IMR-90 (cell line): ENCODE results near the gene PAK6. TPM values are rescaled to one million over a fixed set of nuclear protein-coding genes. Genes with fewer than 3 reads are reported as not detected.
A peak's percentile ranks its signal among the peaks of the same experiment; 100 is the strongest.

Experiments
- ATAC-seq: fragments of 200-7000 bp; cut with Tn5 transposase; 2 replicates; pipeline ENCODE4 v1.9.1; 2020; ENCODE audit warnings: low read depth, mild to moderate bottlenecking, moderate library complexity
- BruUV-seq: library from RNA; stranded (reverse); fragments of 400-500 nt; replicated peaks from 2 replicates; lab custom pipeline; 2021; lab: Mats Ljungman, UMichigan
- CTCF ChIA-PET: fragments of 300-600 bp; formaldehyde crosslinking; extraction: SDS; loops from one replicate; lab custom pipeline; 2021; ENCODE audit warnings: antibody characterized with exemption; lab: Yijun Ruan, JAX
- POLR2A ChIA-PET: fragments of 300-600 bp; sonication (Branson Sonifier 250); formaldehyde crosslinking; loops from one replicate; lab custom pipeline; 2022; ENCODE audit warnings: antibody characterized with exemption; ENCODE audit not compliant: unreplicated experiment; lab: Charles Lee
- DNase-seq: peaks from one replicate; pipeline ENCODE4 v3.0.0; 2013
- H2AFZ ChIP-seq: replicated peaks from 2 replicates; pipeline ENCODE3; 2013; ENCODE audit warnings: low read length, mild to moderate bottlenecking; ENCODE audit not compliant: poor library complexity
- H2AK5ac ChIP-seq: 2 replicates; pipeline ENCODE4 v1.6.1; 2013; ENCODE audit warnings: low read depth, low read length, inconsistent platforms
- H2AK9ac ChIP-seq: replicated peaks from 2 replicates; pipeline ENCODE3; 2013; ENCODE audit warnings: mild to moderate bottlenecking, low read depth, low read length, moderate library complexity; ENCODE audit not compliant: poor library complexity
- H2BK120ac ChIP-seq: 2 replicates; pipeline ENCODE4 v1.6.1; 2013; ENCODE audit warnings: low read depth, low read length, inconsistent platforms
- H2BK15ac ChIP-seq: 3 replicates; pipeline ENCODE4 v1.6.1; 2013; ENCODE audit warnings: low read depth, low read length, inconsistent platforms
- H2BK20ac ChIP-seq: 2 replicates; pipeline ENCODE4 v1.6.1; 2013; ENCODE audit warnings: low read depth, mild to moderate bottlenecking, inconsistent platforms, low read length, moderate library complexity
- H2BK5ac ChIP-seq: 2 replicates; pipeline ENCODE4 v1.6.1; 2013; ENCODE audit warnings: mild to moderate bottlenecking, low read depth, low read length, inconsistent platforms; ENCODE audit not compliant: poor library complexity, severe bottlenecking
- H3K14ac ChIP-seq: replicated peaks from 2 replicates; pipeline ENCODE4 v1.6.1; 2013; ENCODE audit warnings: low read depth, low read length, inconsistent platforms
- H3K18ac ChIP-seq: 2 replicates; pipeline ENCODE4 v1.6.1; 2013; ENCODE audit warnings: low read depth, low read length, control low read depth
- H3K23ac ChIP-seq: 2 replicates; pipeline ENCODE4 v1.6.1; 2013; ENCODE audit warnings: low read depth, low read length, inconsistent platforms
- H3K27ac ChIP-seq: 2 replicates; pipeline ENCODE4 v1.5.1; 2013; ENCODE audit warnings: mild to moderate bottlenecking, control low read depth, low read length; ENCODE audit not compliant: insufficient read depth
- H3K27me3 ChIP-seq: 2 replicates; pipeline ENCODE4 v1.6.1; 2013; ENCODE audit warnings: low read length; ENCODE audit not compliant: control insufficient read depth, insufficient read depth
- H3K36me3 ChIP-seq: 2 replicates; pipeline ENCODE4 v1.6.1; 2013; ENCODE audit warnings: low read length, mixed read lengths; ENCODE audit not compliant: control insufficient read depth, insufficient read depth
- H3K4ac ChIP-seq: 2 replicates; pipeline ENCODE4 v1.6.1; 2013; ENCODE audit warnings: low read depth, low read length, inconsistent platforms
- H3K4me1 ChIP-seq: 2 replicates; pipeline ENCODE4 v1.6.1; 2013; ENCODE audit warnings: low read length, mixed read lengths; ENCODE audit not compliant: control insufficient read depth, insufficient read depth
- H3K4me2 ChIP-seq: 2 replicates; pipeline ENCODE4 v1.6.1; 2013; ENCODE audit warnings: low read depth, mild to moderate bottlenecking, control low read depth, low read length, moderate library complexity
- H3K4me3 ChIP-seq: 2 replicates; pipeline ENCODE4 v1.5.1; 2013; ENCODE audit warnings: low read depth, mild to moderate bottlenecking, control low read depth, low read length, moderate library complexity; ENCODE audit not compliant: insufficient read depth
- H3K56ac ChIP-seq: 2 replicates; pipeline ENCODE4 v1.6.1; 2013; ENCODE audit warnings: low read length, inconsistent platforms; ENCODE audit not compliant: insufficient read depth; ENCODE audit errors: extremely low read depth
- H3K79me1 ChIP-seq, 2 experiments: 2 replicates each; pipeline ENCODE4 v1.6.1; 2013; ENCODE audit warnings: low read length in 2 of 2, inconsistent platforms in 1 of 2, low read depth in 1 of 2
- H3K9ac ChIP-seq: 2 replicates; pipeline ENCODE4 v1.6.1; 2013; ENCODE audit warnings: low read depth, low read length, control low read depth
- H3K9me1 ChIP-seq: 2 replicates; pipeline ENCODE4 v1.6.1; 2013; ENCODE audit warnings: low read length, inconsistent platforms; ENCODE audit not compliant: insufficient read depth
- H3K9me3 ChIP-seq: 2 replicates; pipeline ENCODE4 v1.6.1; 2013; ENCODE audit warnings: low read length; ENCODE audit not compliant: control insufficient read depth, insufficient read depth
- H4K20me1 ChIP-seq: 2 replicates; pipeline ENCODE4 v1.6.1; 2013; ENCODE audit warnings: low read length, inconsistent platforms; ENCODE audit not compliant: insufficient read depth
- H4K5ac ChIP-seq: 2 replicates; pipeline ENCODE4 v1.6.1; 2013; ENCODE audit warnings: mild to moderate bottlenecking, low read depth, low read length, control low read depth
- H4K8ac ChIP-seq, 2 experiments: 2 replicates each; pipeline ENCODE4 v1.6.1; 2013; ENCODE audit warnings: low read depth in 2 of 2, low read length in 2 of 2, control low read depth in 1 of 2, inconsistent platforms in 1 of 2
- H4K91ac ChIP-seq: 2 replicates; pipeline ENCODE4 v1.6.1; 2013; ENCODE audit warnings: low read depth, low read length, inconsistent platforms; ENCODE audit not compliant: insufficient read depth
- BHLHE40 ChIP-seq: fragments of 150-350 bp; IDR thresholded peaks from 2 replicates; pipeline ENCODE4 v1.6.1; 2016; ENCODE audit warnings: mild to moderate bottlenecking, low read depth, low read length
- CEBPB ChIP-seq: IDR thresholded peaks from 2 replicates; pipeline ENCODE4 v1.6.1; 2012; ENCODE audit warnings: low read depth, low read length, improper control_type of control experiment
- CHD1 ChIP-seq: IDR thresholded peaks from 2 replicates; pipeline ENCODE4 v1.6.1; 2012; ENCODE audit warnings: low read depth, low read length, improper control_type of control experiment
- MAFK ChIP-seq: IDR thresholded peaks from 2 replicates; pipeline ENCODE4 v1.6.1; 2012; ENCODE audit warnings: low read depth, low read length, improper control_type of control experiment
- MAZ ChIP-seq: IDR thresholded peaks from 2 replicates; pipeline ENCODE4 v1.6.1; 2012; ENCODE audit warnings: low read depth, mild to moderate bottlenecking, low read length, improper control_type of control experiment, moderate library complexity, borderline replicate concordance
- MXI1 ChIP-seq: IDR thresholded peaks from 2 replicates; pipeline ENCODE4 v1.6.1; 2012; ENCODE audit warnings: low read depth, mild to moderate bottlenecking, low read length, moderate library complexity, borderline replicate concordance
- POLR2A ChIP-seq: IDR thresholded peaks from 2 replicates; pipeline ENCODE4 v1.6.1; 2012; ENCODE audit warnings: mild to moderate bottlenecking, low read depth, low read length
- RAD21 ChIP-seq: IDR thresholded peaks from 2 replicates; pipeline ENCODE4 v1.6.1; 2012; ENCODE audit warnings: low read length, improper control_type of control experiment
- RCOR1 ChIP-seq: IDR thresholded peaks from 2 replicates; pipeline ENCODE4 v1.6.1; 2012; ENCODE audit warnings: mild to moderate bottlenecking, low read length, improper control_type of control experiment; ENCODE audit not compliant: insufficient replicate concordance
- RFX5 ChIP-seq: IDR thresholded peaks from 2 replicates; pipeline ENCODE4 v1.8.0; 2012; ENCODE audit warnings: low read depth, mild to moderate bottlenecking, low read length, moderate library complexity
- SMC3 ChIP-seq: fragments of 150-350 bp; IDR thresholded peaks from 2 replicates; pipeline ENCODE4 v1.6.1; 2016; ENCODE audit warnings: low read depth, mild to moderate bottlenecking, antibody characterized with exemption, low read length, moderate library complexity
- WGBS, 2 experiments: methylation state at CpG; one replicate each; pipeline versions ENCODE4 v1.1.5 to v1.1.7; 2013; ENCODE audit warnings: missing lambda C conversion rate in 2 of 2; ENCODE audit not compliant: insufficient read length in 1 of 2; ENCODE audit errors: extremely low coverage in 2 of 2; 5-methylcytosine and 5-hydroxymethylcytosine counted together
- dilution Hi-C: fragments of 300-500 bp; cut with HindIII; formaldehyde crosslinking; loops from one replicate; pipeline ENCODE4 v1.14.3; 2018; ENCODE audit warnings: low sequenced_read_pairs; ENCODE audit not compliant: unreplicated experiment
- in situ Hi-C: fragments of 300-500 bp; cut with MboI; formaldehyde crosslinking; loops from 3 replicates; pipeline ENCODE4 v1.14.3; 2019; ENCODE audit warnings: low sequenced_read_pairs, inconsistent platforms, mixed read lengths
- intact Hi-C: fragments of 100-400 bp; cut with micrococcal nuclease; formaldehyde crosslinking; loops from 2 replicates; pipeline ENCODE4 v1.10.0; 2022
- polyA plus RNA-seq, 3 experiments: library from polyadenylated mRNA; depleted of rRNA; stranded (reverse); fragments of >200 nt; gene quantifications; 2 replicates each; pipeline ENCODE4 v1.2.3, GENCODE V29; 2012; ENCODE audit warnings: low replicate concordance in 1 of 3
- total RNA-seq: library from RNA; depleted of rRNA; stranded (reverse); fragments of >200 nt; gene quantifications from 2 replicates; pipeline ENCODE4 v1.2.3, GENCODE V29; 2012
- TF ChIP-seq, protein P1 (sequence below): fragments of 150-350 bp; IDR thresholded peaks from 2 replicates; pipeline ENCODE4 v1.6.1; 2017; ENCODE audit warnings: mild to moderate bottlenecking, antibody characterized with exemption, low read length, low read depth
- TF ChIP-seq, protein P2 (sequence below): conservative IDR thresholded peaks from 2 replicates; pipeline ENCODE4 v1.5.1; 2012; ENCODE audit warnings: mild to moderate bottlenecking, low read depth, low read length, improper control_type of control experiment
- TF ChIP-seq, protein P3 (sequence below): fragments of 150-350 bp; IDR thresholded peaks from 2 replicates; pipeline ENCODE4 v1.6.1; 2016; ENCODE audit warnings: low read depth, mild to moderate bottlenecking, low read length, moderate library complexity, borderline replicate concordance

Gene PAK6
- total and polyA plus RNA-seq, 2 of the 4 experiments (the other 2 are of a cell fraction), result 0.21 TPM; not detected in 1

DNA sequence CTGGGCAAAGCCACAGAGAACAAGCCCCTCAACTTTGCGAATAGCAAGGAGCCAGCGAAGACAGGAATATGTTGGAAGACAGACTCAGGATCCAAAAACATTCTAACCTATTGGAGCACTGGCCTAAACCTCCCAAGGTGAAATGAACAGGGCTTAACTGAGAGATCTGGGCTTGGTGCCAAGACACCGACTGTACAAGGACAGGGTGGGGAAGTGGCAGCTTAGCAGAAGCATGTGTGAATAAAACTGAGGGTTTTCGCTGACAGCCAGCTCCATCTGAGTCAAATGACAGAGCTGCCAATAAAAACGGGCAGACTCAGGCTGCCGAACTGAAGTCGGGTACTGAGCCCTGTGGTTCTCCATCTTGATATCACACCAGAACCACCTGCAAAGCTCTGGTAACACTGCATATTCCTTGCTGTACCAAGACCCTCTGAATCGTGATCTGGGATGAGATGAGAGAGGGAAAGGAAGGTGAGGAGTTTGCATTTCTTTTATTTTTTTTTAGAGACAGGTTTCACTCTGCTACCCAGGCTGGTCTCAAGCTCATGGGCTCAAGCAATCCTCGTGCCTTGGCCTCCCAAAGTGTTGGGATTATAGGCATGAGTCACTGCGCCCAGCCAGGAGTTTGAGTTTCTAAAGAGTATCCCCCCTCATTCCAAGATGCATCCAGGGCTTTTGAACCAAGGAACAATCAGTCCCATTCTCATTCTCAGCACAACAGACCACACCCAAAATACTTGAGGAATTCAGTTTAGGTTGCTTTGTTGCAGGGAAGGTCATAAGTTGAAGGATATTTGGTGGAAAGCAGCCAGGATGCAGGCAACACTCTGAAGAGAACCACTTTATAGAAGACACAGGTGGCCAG lies 74.9 kb downstream of the PAK6 start:
- Histone ChIP-seq H3K23ac (peak overlapping the region; percentile 50; the same call in 1 of the 2 replicates), H2BK15ac (no peak overlapping the region), H3K27me3 (peaks cover 48% of the 10 kb centered on the region), H3K4me3 (no peak overlapping the region), H2BK120ac (no peak overlapping the region), H4K20me1 (no peaks in the 10 kb centered on the region), H3K4me2 (no peak overlapping the region), H3K9ac (no peak overlapping the region), H3K27ac (no peak overlapping the region), H2BK5ac (no peak overlapping the region), H3K79me1 (no peaks in the 10 kb centered on the region), H3K9me1 (no peaks in the 10 kb centered on the region), H2AK9ac (no peak overlapping the region), H3K14ac (no peak overlapping the region), H4K8ac (no peak overlapping the region), H4K5ac (no peak overlapping the region), H2AK5ac (no peak overlapping the region), H3K4me1 (no peaks in the 10 kb centered on the region), H3K4ac (no peak overlapping the region), H4K91ac (no peak overlapping the region), H3K36me3 (no peaks in the 10 kb centered on the region), H2BK20ac (no peak overlapping the region), H3K18ac (no peak overlapping the region), H3K9me3 (no peaks in the 10 kb centered on the region), H3K56ac (no peak overlapping the region), H2AFZ (peak overlapping the region; percentile 40)
- TF ChIP-seq MAFK, result no peak
- TF ChIP-seq RFX5, result no peak
- no peak for TF ChIP-seq RAD21
- no peak for TF ChIP-seq CHD1
- no peak for TF ChIP-seq MAZ
- TF ChIP-seq SMC3, result no peak
- TF ChIP-seq CEBPB, result no peak
- TF ChIP-seq, protein P1, sequence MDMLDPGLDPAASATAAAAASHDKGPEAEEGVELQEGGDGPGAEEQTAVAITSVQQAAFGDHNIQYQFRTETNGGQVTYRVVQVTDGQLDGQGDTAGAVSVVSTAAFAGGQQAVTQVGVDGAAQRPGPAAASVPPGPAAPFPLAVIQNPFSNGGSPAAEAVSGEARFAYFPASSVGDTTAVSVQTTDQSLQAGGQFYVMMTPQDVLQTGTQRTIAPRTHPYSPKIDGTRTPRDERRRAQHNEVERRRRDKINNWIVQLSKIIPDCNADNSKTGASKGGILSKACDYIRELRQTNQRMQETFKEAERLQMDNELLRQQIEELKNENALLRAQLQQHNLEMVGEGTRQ, result no peak
- TF ChIP-seq POLR2A, result no peak
- no peak for TF ChIP-seq RCOR1
- TF ChIP-seq, protein P2, sequence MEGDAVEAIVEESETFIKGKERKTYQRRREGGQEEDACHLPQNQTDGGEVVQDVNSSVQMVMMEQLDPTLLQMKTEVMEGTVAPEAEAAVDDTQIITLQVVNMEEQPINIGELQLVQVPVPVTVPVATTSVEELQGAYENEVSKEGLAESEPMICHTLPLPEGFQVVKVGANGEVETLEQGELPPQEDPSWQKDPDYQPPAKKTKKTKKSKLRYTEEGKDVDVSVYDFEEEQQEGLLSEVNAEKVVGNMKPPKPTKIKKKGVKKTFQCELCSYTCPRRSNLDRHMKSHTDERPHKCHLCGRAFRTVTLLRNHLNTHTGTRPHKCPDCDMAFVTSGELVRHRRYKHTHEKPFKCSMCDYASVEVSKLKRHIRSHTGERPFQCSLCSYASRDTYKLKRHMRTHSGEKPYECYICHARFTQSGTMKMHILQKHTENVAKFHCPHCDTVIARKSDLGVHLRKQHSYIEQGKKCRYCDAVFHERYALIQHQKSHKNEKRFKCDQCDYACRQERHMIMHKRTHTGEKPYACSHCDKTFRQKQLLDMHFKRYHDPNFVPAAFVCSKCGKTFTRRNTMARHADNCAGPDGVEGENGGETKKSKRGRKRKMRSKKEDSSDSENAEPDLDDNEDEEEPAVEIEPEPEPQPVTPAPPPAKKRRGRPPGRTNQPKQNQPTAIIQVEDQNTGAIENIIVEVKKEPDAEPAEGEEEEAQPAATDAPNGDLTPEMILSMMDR, result no peak
- TF ChIP-seq, protein P3, sequence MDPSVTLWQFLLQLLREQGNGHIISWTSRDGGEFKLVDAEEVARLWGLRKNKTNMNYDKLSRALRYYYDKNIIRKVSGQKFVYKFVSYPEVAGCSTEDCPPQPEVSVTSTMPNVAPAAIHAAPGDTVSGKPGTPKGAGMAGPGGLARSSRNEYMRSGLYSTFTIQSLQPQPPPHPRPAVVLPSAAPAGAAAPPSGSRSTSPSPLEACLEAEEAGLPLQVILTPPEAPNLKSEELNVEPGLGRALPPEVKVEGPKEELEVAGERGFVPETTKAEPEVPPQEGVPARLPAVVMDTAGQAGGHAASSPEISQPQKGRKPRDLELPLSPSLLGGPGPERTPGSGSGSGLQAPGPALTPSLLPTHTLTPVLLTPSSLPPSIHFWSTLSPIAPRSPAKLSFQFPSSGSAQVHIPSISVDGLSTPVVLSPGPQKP, result no peak
- TF ChIP-seq MXI1, result no peak
- TF ChIP-seq BHLHE40, result no peak
- dilution Hi-C loops, result no loop called here
- POLR2A ChIA-PET, result no interaction called here
- DNase-seq, result no peak
- in situ Hi-C loops, result no loop called here
- intact Hi-C loops, result no loop called here
- ATAC-seq, result no peak
- CTCF ChIA-PET, result no interaction called here
- WGBS, 2 experiments, result 11% methylated on average over 1 of the region's 10 CpGs; no CpG with 5 or more reads in 1 of the 2 experiments
- BruUV-seq, result no TSS peak
